ENCODE results near the gene FUNDC1.

FUNDC1 gene

DNA sequence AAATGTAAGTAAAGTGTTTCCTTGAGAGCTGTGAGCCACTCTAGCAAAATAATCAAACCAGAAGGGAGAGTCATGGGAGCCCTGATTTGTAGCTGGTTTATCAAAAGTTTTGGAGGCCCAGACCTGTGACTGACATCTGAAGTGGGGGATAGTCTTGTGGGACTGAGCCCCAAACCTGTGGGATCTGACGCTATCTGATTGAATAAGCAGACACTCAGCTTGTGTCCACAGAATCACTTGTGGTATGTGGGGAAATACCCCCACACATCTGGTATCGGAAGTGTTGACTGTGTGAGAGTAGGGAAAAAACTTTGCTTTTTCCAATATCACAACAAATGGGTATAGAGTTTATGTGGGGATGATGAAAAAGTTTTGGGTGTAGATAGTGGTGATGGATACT lies 35.4 kb downstream of the FUNDC1 start:
- ChIA-PET CTCF (no interaction called here), POLR2A (no interaction called here)
- TF ChIP-seq, protein P1, sequence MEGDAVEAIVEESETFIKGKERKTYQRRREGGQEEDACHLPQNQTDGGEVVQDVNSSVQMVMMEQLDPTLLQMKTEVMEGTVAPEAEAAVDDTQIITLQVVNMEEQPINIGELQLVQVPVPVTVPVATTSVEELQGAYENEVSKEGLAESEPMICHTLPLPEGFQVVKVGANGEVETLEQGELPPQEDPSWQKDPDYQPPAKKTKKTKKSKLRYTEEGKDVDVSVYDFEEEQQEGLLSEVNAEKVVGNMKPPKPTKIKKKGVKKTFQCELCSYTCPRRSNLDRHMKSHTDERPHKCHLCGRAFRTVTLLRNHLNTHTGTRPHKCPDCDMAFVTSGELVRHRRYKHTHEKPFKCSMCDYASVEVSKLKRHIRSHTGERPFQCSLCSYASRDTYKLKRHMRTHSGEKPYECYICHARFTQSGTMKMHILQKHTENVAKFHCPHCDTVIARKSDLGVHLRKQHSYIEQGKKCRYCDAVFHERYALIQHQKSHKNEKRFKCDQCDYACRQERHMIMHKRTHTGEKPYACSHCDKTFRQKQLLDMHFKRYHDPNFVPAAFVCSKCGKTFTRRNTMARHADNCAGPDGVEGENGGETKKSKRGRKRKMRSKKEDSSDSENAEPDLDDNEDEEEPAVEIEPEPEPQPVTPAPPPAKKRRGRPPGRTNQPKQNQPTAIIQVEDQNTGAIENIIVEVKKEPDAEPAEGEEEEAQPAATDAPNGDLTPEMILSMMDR (IDR thresholded peaks at IDR 0.05; ENCODE audit: insufficient read depth, low read length, missing control alignments), result no peak
- H3K4me3 ChIP-seq (ENCODE audit: low read depth, low read length), result no peak overlapping the region
- DNase-seq (ENCODE audit: low read depth, low spot score), result no peak

DNA sequence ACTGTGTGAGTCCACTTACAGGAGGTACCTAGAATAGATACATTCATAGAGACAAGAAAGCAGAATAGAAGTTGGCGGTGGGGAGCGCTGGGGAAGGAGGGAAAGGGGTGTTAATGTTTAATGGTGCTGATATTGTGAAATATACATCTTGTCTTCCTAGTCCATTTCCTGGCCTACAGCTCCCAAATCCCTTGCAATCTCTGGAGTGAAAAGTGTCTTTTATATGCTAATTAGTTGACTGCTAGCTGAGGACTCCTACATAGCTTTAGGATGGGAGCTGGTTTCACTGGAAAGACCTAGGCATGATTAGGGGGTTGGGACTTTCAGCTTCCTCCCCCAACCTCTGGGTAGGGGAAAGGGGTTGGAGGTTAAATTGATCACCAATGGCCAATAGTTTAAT lies 36.0 kb downstream of the FUNDC1 start:
- POLR2A ChIA-PET, result no interaction called here
- no peak for DNase-seq (ENCODE audit: low read depth, low spot score)
- TF ChIP-seq, protein P1 (IDR thresholded peaks at IDR 0.05; ENCODE audit: insufficient read depth, low read length, missing control alignments), result no peak
- no peak overlapping the region for H3K4me3 ChIP-seq (ENCODE audit: low read depth, low read length)
- CTCF ChIA-PET, result no interaction called here

DNA sequence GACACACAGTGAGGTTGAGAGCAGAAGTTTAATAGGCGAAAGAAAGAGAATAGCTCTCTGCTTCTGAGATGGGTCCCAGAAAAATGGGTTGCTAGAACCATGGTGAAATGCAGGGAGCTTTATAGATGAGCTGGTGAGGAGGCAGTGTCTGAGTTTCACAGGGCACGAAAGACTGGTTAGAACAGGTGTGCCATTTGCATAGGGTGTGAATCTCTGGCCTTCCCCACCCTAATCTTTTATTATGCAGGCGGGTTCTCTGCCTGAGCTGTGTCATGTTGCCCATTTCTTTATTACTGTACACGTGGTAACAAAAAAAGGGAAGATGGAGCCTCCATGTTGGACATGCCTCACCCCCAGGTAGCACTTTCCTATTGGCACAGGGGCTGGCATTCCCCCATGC lies 39.1 kb downstream of the FUNDC1 start:
- CTCF ChIA-PET, result no interaction called here
- POLR2A ChIA-PET, result no interaction called here
- DNase-seq (ENCODE audit: low read depth, low spot score), result no peak

DNA sequence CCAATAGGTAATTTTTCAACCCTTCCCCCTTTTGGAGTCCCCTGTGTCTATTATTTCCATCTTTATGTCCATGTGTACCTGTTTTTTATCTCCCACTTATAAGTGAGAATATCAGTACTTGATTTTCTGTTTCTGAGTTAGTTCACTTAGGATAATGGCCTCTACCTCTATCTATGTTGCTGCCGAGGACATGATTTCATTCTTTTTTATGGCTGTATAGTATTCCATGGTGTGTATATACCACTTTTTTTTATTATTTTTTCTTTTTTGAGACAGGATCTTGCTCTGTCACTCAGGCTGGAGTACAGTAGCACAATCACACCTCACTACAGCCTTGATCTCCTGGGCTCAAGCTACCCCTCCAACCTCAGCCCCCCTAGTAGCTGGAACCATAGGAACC lies 47.6 kb downstream of the FUNDC1 start:
- POLR2A ChIA-PET, result no interaction called here
- no peak for DNase-seq (ENCODE audit: low read depth, low spot score)
- TF ChIP-seq, protein P1 (IDR thresholded peaks at IDR 0.05; ENCODE audit: insufficient read depth, low read length, missing control alignments), result no peak
- no peak overlapping the region for H3K4me3 ChIP-seq (ENCODE audit: low read depth, low read length)
- CTCF ChIA-PET, result no interaction called here

More for the DNA sequence above, 39.1 kb downstream of the FUNDC1 start:
- TF ChIP-seq, protein P1 (IDR thresholded peaks at IDR 0.05; ENCODE audit: insufficient read depth, low read length, missing control alignments), result no peak
- H3K4me3 ChIP-seq (ENCODE audit: low read depth, low read length), result no peak overlapping the region

DNA sequence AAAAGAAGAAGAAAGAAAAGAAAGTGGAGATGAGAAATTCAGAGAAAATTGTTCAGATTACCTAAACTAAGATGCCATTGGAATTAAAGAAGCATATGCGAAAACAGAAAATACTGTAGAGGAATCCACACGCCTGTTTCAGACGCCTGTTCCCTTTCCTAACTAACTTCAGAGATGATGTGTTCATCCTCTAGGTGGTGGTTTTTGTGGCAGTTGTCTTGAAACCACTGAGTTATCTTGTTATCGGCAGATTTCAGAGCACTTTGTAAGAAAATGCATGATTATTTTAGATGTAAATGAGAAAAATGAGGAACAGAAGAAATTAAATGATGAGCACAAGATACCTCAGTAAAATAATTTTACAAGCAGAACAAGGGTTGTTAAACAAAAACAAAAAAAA lies 48.3 kb downstream of the FUNDC1 start:
- POLR2A ChIA-PET, result no interaction called here
- CTCF ChIA-PET, result no interaction called here
- TF ChIP-seq, protein P1 (IDR thresholded peaks at IDR 0.05; ENCODE audit: insufficient read depth, low read length, missing control alignments), result no peak
- DNase-seq (ENCODE audit: low read depth, low spot score), result no peak
- H3K4me3 ChIP-seq (ENCODE audit: low read depth, low read length), result no peak overlapping the region

DNA sequence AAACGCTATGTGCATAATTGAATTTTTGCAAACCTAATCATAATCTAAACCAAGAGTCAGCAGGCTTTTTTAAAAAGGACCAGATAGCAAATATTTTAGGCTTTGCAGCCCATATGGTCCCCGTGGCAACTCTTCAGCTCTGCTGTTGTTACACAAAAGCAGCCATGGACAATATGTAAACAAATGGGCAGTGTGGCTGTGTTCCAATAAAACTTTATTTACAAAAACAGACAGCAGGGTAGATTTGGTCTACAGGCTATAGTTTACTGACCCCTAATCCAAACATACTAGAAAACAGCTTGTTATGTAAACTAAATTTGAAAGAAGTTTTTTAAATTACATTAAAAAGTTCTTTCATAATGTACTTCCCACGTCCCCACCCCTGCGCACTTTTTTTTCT lies 53.1 kb downstream of the FUNDC1 start:
- ChIA-PET POLR2A (no interaction called here), CTCF (no interaction called here)
- H3K4me3 ChIP-seq (ENCODE audit: low read depth, low read length), result no peak overlapping the region
- TF ChIP-seq, protein P1 (IDR thresholded peaks at IDR 0.05; ENCODE audit: insufficient read depth, low read length, missing control alignments), result no peak
- no peak for DNase-seq (ENCODE audit: low read depth, low spot score)
